SK-N-MC (cell line): Measurements from ENCODE around the gene NADSYN1.
"Not testable (repeated sequence)": the region's sequence is repeated elsewhere in the genome, so short reads cannot be mapped to it uniquely, and the experiment has no call there.

Experiments used
- EZH2 ChIP-seq: fragments of 200-600 bp; sonication (generic); IDR thresholded peaks from one replicate; pipeline ENCODE4 v1.6.1; 2017; ENCODE audit warnings: antibody characterized with exemption
- POLR2AphosphoS5 ChIP-seq: IDR thresholded peaks from 2 replicates; pipeline ENCODE4 v1.6.1; 2012; ENCODE audit warnings: mild to moderate bottlenecking, low read depth, low read length, borderline replicate concordance

DNA sequence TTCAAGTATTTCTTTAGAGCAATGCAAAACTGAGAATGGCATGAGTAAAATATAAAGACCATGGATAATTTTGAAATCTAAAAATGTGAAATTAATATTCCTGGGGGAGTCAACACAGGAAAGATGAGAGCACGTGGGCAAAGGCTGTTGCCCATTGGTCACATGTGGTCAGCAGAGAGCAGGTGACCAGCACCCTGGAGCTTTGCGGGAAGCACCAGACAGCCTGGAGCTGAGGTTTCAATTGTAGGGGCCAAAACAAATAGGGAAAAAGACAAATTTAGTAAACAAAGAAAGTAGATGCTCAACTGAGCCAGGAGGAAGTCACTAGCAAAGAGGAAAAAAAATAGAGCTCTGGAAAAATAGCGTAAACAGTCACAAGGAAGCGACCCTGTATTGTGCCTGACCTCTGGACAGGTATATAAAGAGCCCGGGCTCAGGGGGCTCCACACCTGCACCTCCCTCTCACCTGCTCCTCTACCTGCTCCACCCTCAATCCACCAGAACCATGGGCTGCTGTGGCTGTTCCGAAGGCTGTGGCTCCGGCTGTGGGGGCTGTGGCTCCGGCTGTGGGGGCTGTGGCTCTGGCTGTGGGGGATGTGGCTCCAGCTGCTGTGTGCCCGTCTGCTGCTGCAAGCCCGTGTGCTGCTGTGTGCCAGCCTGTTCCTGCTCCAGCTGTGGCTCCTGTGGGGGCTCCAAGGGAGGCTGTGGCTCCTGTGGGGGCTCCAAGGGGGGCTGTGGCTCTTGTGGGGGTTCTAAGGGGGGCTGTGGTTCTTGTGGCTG is 74.0 kb downstream of the NADSYN1 start, which contains the start of gene KRTAP5-7:
- not testable (repeated sequence) for TF ChIP-seq EZH2, POLR2AphosphoS5
